ENCODE measurements around the gene CEP72. TPM values are rescaled to one million over a fixed set of nuclear protein-coding genes. Genes with fewer than 3 reads are reported as not detected.
"Not testable (repeated sequence)": the region's sequence is repeated elsewhere in the genome, so short reads cannot be mapped to it uniquely, and the experiment has no call there.

Gene CEP72
- total and polyA plus RNA-seq, 5 donors from 2014 or later, result 3.2 to 12.3 (median 3.8) TPM

- Mint-ChIP-seq H3K4me1 (no peaks in the 10 kb centered on the region), H3K27ac (no peak overlapping the region), H3K4me3 (no peak overlapping the region), H3K27me3 (peaks cover 38% of the 10 kb centered on the region), H3K36me3 (no peaks in the 10 kb centered on the region), H3K9me3 (peaks cover 2 to 28% (median 10%) of the 10 kb centered on the region in 7 donors)
- DNase-seq, result no peak
- H3K36me3 ChIP-seq (ENCODE audit: control insufficient read depth, insufficient read depth, low read length), result no peaks in the 10 kb centered on the region
- no peak for ATAC-seq (ENCODE audit: low read depth in 2 of 2)
- H3K4me3 ChIP-seq (ENCODE audit: low read depth, low read length), result no peak overlapping the region
- peaks cover 10% of the 10 kb centered on the region for H3K27me3 ChIP-seq (ENCODE audit: control insufficient read depth, insufficient read depth, low read length)
- H3K4me1 ChIP-seq (ENCODE audit: control insufficient read depth, insufficient read depth, low read length, poor library complexity, severe bottlenecking), result no peaks in the 10 kb centered on the region
- peaks cover 11 to 17% of the 10 kb centered on the region in 2 experiments for H3K9me3 ChIP-seq (ENCODE audit: control insufficient read depth in 2 of 2, low read length in 2 of 2)
- H3K27ac ChIP-seq (ENCODE audit: insufficient read depth, low read length, poor library complexity, severe bottlenecking), result no peak overlapping the region
Observed at GRCh38 chr5:575636-576035, 36.5 kb upstream of the CEP72 start.

GRCh38 chr5:577214-577613 is 34.9 kb upstream of the CEP72 start:
- Mint-ChIP-seq H3K27me3 (peaks cover 50% of the 10 kb centered on the region), H3K9me3 (peaks cover 2 to 28% (median 10%) of the 10 kb centered on the region in 7 donors)
- H3K27ac ChIP-seq (ENCODE audit: insufficient read depth, low read length, poor library complexity, severe bottlenecking); H3K4me3 Mint-ChIP-seq; DNase-seq; H3K36me3 Mint-ChIP-seq; H3K27me3 ChIP-seq (ENCODE audit: control insufficient read depth, insufficient read depth, low read length); H3K4me1 Mint-ChIP-seq; H3K27ac Mint-ChIP-seq; H3K36me3 ChIP-seq (ENCODE audit: control insufficient read depth, insufficient read depth, low read length); ATAC-seq (ENCODE audit: low read depth in 2 of 2); H3K4me3 ChIP-seq (ENCODE audit: low read depth, low read length); H3K4me1 ChIP-seq (ENCODE audit: control insufficient read depth, insufficient read depth, low read length, poor library complexity, severe bottlenecking): not testable (repeated sequence)
- H3K9me3 ChIP-seq (ENCODE audit: control insufficient read depth in 2 of 2, low read length in 2 of 2), result peaks cover 11 to 17% of the 10 kb centered on the region in 2 experiments

- Histone ChIP-seq H3K4me3 (ENCODE audit: low read depth, low read length) (no peak overlapping the region), H3K9me3 (ENCODE audit: control insufficient read depth in 2 of 2, low read length in 2 of 2) (peaks cover 11 to 17% of the 10 kb centered on the region in 2 experiments), H3K4me1 (ENCODE audit: control insufficient read depth, insufficient read depth, low read length, poor library complexity, severe bottlenecking) (no peaks in the 10 kb centered on the region), H3K36me3 (ENCODE audit: control insufficient read depth, insufficient read depth, low read length) (no peaks in the 10 kb centered on the region), H3K27me3 (ENCODE audit: control insufficient read depth, insufficient read depth, low read length) (peaks cover 10% of the 10 kb centered on the region), H3K27ac (ENCODE audit: insufficient read depth, low read length, poor library complexity, severe bottlenecking) (no peak overlapping the region)
- no peak for DNase-seq
- Mint-ChIP-seq H3K27ac (no peak overlapping the region), H3K27me3 (peaks cover 52% of the 10 kb centered on the region), H3K4me3 (no peak overlapping the region), H3K9me3 (peaks cover 2 to 28% (median 10%) of the 10 kb centered on the region in 7 donors), H3K4me1 (no peaks in the 10 kb centered on the region), H3K36me3 (no peaks in the 10 kb centered on the region)
- no peak for ATAC-seq (ENCODE audit: low read depth in 2 of 2)
Observed at GRCh38 chr5:577800-578199, 34.3 kb upstream of the CEP72 start.

GRCh38 chr5:579211-579610 is 32.9 kb upstream of the CEP72 start:
- Mint-ChIP-seq H3K4me1 (no peaks in the 10 kb centered on the region), H3K27me3 (peaks cover 42% of the 10 kb centered on the region), H3K9me3 (peaks cover 2 to 28% (median 10%) of the 10 kb centered on the region in 7 donors)

GRCh38 chr5:579746-580366 is 32.3 kb upstream of the CEP72 start:
- H3K4me3 Mint-ChIP-seq, result no peak overlapping the region
- no peak overlapping the region for H3K4me3 ChIP-seq (ENCODE audit: low read depth, low read length)
- DNase-seq (no peak), ATAC-seq (ENCODE audit: low read depth in 2 of 2) (no peak)
- H3K9me3 ChIP-seq (ENCODE audit: control insufficient read depth in 2 of 2, low read length in 2 of 2), result peaks cover 11 to 17% of the 10 kb centered on the region in 2 experiments
- no peaks in the 10 kb centered on the region for H3K36me3 Mint-ChIP-seq
- no peaks in the 10 kb centered on the region for H3K36me3 ChIP-seq (ENCODE audit: control insufficient read depth, insufficient read depth, low read length)
- H3K27me3 Mint-ChIP-seq, result peaks cover 42% of the 10 kb centered on the region
- no peaks in the 10 kb centered on the region for H3K4me1 ChIP-seq (ENCODE audit: control insufficient read depth, insufficient read depth, low read length, poor library complexity, severe bottlenecking)
- peaks cover 10% of the 10 kb centered on the region for H3K27me3 ChIP-seq (ENCODE audit: control insufficient read depth, insufficient read depth, low read length)
- H3K9me3 Mint-ChIP-seq, result peaks cover 2 to 27% (median 10%) of the 10 kb centered on the region in 7 donors
- H3K27ac Mint-ChIP-seq, result no peak overlapping the region
- no peaks in the 10 kb centered on the region for H3K4me1 Mint-ChIP-seq
- H3K27ac ChIP-seq (ENCODE audit: insufficient read depth, low read length, poor library complexity, severe bottlenecking), result no peak overlapping the region

More at GRCh38 chr5:579211-579610, 32.9 kb upstream of the CEP72 start:
- ATAC-seq (ENCODE audit: low read depth in 2 of 2) (no peak), DNase-seq (no peak)
- Mint-ChIP-seq H3K4me3 (no peak overlapping the region), H3K36me3 (no peaks in the 10 kb centered on the region), H3K27ac (no peak overlapping the region)
- Histone ChIP-seq H3K9me3 (ENCODE audit: control insufficient read depth in 2 of 2, low read length in 2 of 2) (peaks cover 11 to 17% of the 10 kb centered on the region in 2 experiments), H3K4me3 (ENCODE audit: low read depth, low read length) (no peak overlapping the region), H3K36me3 (ENCODE audit: control insufficient read depth, insufficient read depth, low read length) (no peaks in the 10 kb centered on the region), H3K27me3 (ENCODE audit: control insufficient read depth, insufficient read depth, low read length) (peaks cover 10% of the 10 kb centered on the region), H3K27ac (ENCODE audit: insufficient read depth, low read length, poor library complexity, severe bottlenecking) (no peak overlapping the region), H3K4me1 (ENCODE audit: control insufficient read depth, insufficient read depth, low read length, poor library complexity, severe bottlenecking) (no peaks in the 10 kb centered on the region)

GRCh38 chr5:580436-580835 is 31.7 kb upstream of the CEP72 start:
- no peaks in the 10 kb centered on the region for H3K4me1 Mint-ChIP-seq
- peaks cover 2 to 22% (median 6%) of the 10 kb centered on the region in 7 donors for H3K9me3 Mint-ChIP-seq
- H3K4me1 ChIP-seq (ENCODE audit: control insufficient read depth, insufficient read depth, low read length, poor library complexity, severe bottlenecking), result no peaks in the 10 kb centered on the region
- no peak overlapping the region for H3K4me3 ChIP-seq (ENCODE audit: low read depth, low read length)
- H3K27ac ChIP-seq (ENCODE audit: insufficient read depth, low read length, poor library complexity, severe bottlenecking), result no peak overlapping the region
- H3K36me3 ChIP-seq (ENCODE audit: control insufficient read depth, insufficient read depth, low read length), result no peaks in the 10 kb centered on the region
- H3K27me3 Mint-ChIP-seq, result peaks cover 42% of the 10 kb centered on the region
- no peak overlapping the region for H3K4me3 Mint-ChIP-seq
- peaks cover 10% of the 10 kb centered on the region for H3K27me3 ChIP-seq (ENCODE audit: control insufficient read depth, insufficient read depth, low read length)
- H3K9me3 ChIP-seq (ENCODE audit: control insufficient read depth in 2 of 2, low read length in 2 of 2), result peaks cover 8 to 17% of the 10 kb centered on the region in 2 experiments
- DNase-seq (no peak), ATAC-seq (ENCODE audit: low read depth in 2 of 2) (no peak)
- H3K36me3 Mint-ChIP-seq, result no peaks in the 10 kb centered on the region
- no peak overlapping the region for H3K27ac Mint-ChIP-seq

- ATAC-seq (ENCODE audit: low read depth in 2 of 2) (no peak), DNase-seq (no peak)
- H3K27me3 ChIP-seq (ENCODE audit: control insufficient read depth, insufficient read depth, low read length), result peaks cover 5% of the 10 kb centered on the region
- peaks cover 35% of the 10 kb centered on the region for H3K27me3 Mint-ChIP-seq
- no peak overlapping the region for H3K4me3 Mint-ChIP-seq
- H3K27ac Mint-ChIP-seq, result no peak overlapping the region
- H3K27ac ChIP-seq (ENCODE audit: insufficient read depth, low read length, poor library complexity, severe bottlenecking), result no peak overlapping the region
- peaks cover 4 to 12% of the 10 kb centered on the region in 2 experiments for H3K9me3 ChIP-seq (ENCODE audit: control insufficient read depth in 2 of 2, low read length in 2 of 2)
- H3K36me3 ChIP-seq (ENCODE audit: control insufficient read depth, insufficient read depth, low read length), result no peaks in the 10 kb centered on the region
- peaks cover 0 to 14% (median 1%) of the 10 kb centered on the region in 7 donors for H3K9me3 Mint-ChIP-seq
- H3K4me1 Mint-ChIP-seq, result no peaks in the 10 kb centered on the region
- no peaks in the 10 kb centered on the region for H3K4me1 ChIP-seq (ENCODE audit: control insufficient read depth, insufficient read depth, low read length, poor library complexity, severe bottlenecking)
- H3K4me3 ChIP-seq (ENCODE audit: low read depth, low read length), result no peak overlapping the region
- no peaks in the 10 kb centered on the region for H3K36me3 Mint-ChIP-seq
Observed at GRCh38 chr5:581266-581665, 30.9 kb upstream of the CEP72 start.

GRCh38 chr5:581941-582340 is 30.2 kb upstream of the CEP72 start:
- Mint-ChIP-seq H3K36me3 (no peaks in the 10 kb centered on the region), H3K27me3 (peaks cover 39% of the 10 kb centered on the region), H3K4me3 (no peak overlapping the region), H3K9me3 (peaks cover 0 to 10% (median 1%) of the 10 kb centered on the region in 7 donors), H3K4me1 (no peaks in the 10 kb centered on the region), H3K27ac (no peak overlapping the region)
- H3K27me3 ChIP-seq (ENCODE audit: control insufficient read depth, insufficient read depth, low read length), result peaks cover 3% of the 10 kb centered on the region
- H3K4me1 ChIP-seq (ENCODE audit: control insufficient read depth, insufficient read depth, low read length, poor library complexity, severe bottlenecking), result no peaks in the 10 kb centered on the region
- H3K27ac ChIP-seq (ENCODE audit: insufficient read depth, low read length, poor library complexity, severe bottlenecking), result no peak overlapping the region
- DNase-seq, result no peak
- no peak for ATAC-seq (ENCODE audit: low read depth in 2 of 2)
- H3K4me3 ChIP-seq (ENCODE audit: low read depth, low read length), result no peak overlapping the region
- peaks cover under 1 to 7% of the 10 kb centered on the region in 2 experiments for H3K9me3 ChIP-seq (ENCODE audit: control insufficient read depth in 2 of 2, low read length in 2 of 2)
- no peaks in the 10 kb centered on the region for H3K36me3 ChIP-seq (ENCODE audit: control insufficient read depth, insufficient read depth, low read length)

Measured in CD4-positive, CD25-positive, alpha-beta regulatory T cell (primary cell).